ENCODE measurements around the gene POLR2E. TPM values are rescaled to one million over a fixed set of nuclear protein-coding genes. Genes with fewer than 3 reads are reported as not detected.

Gene POLR2E
- total and polyA plus RNA-seq, 2 donors (not counting 1 experiment from before 2014, with no cell fraction given): 103 to 121 TPM

DNA sequence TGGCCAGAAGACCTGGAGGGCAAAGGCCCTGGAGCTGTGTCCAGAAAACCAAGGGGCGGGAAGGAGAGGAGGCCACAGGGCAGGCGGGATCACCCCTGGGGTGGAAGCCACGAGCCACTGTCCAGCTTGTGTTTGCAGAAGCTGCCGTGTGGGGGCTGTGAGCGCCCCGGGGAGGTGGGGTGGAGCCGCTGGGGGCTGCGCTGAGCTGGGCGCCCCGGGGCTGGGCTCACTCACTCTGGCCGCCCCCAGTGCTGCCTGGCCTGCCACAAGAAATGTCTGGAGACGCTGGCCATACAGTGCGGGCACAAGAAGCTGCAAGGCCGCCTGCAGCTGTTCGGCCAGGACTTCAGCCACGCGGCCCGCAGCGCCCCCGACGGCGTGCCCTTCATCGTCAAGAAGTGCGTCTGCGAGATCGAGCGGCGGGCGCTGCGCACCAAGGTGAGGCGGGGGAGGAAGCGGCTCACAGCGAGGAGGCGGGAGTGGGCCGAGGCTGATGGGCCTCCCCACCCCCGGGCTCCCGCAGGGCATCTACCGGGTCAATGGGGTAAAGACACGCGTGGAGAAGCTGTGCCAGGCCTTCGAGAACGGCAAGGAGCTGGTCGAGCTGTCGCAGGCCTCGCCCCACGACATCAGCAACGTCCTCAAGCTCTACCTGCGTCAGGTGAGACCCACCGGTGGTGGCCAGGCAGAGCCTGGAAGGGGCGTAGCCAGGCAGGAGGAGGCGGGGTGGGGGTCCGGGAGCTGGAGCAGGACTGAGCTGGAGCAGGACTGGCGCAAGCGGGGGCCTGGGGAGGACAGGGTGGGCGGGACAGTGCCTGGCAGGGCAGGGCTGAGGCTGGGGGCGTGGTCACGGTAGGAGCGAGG lies 13.6 kb downstream of the POLR2E start:
- Mint-ChIP-seq H3K27me3 (no peaks in the 10 kb centered on the region), H3K27ac (peak overlapping the region; percentile 79), H3K4me1 (peaks cover 39% of the 10 kb centered on the region), H3K4me3 (no peak overlapping the region), H3K9me3 (ENCODE audit: insufficient read depth) (no peaks in the 10 kb centered on the region)
- no peak overlapping the region for H2AFZ ChIP-seq (ENCODE audit: insufficient read depth, low read depth, low read length, poor library complexity, severe bottlenecking)
- no peaks in the 10 kb centered on the region for H3K27me3 ChIP-seq (replicated peaks in 1 of 4; ENCODE audit: control extremely low read depth in 1 of 4, control insufficient read depth in 3 of 4, insufficient read depth in 4 of 4, low read length in 3 of 4)
- no peak for DNase-seq
- no peak for ATAC-seq (ENCODE audit: low read depth)
- peaks cover 32 to 67% of the 10 kb centered on the region in 2 donors for H3K4me1 ChIP-seq (ENCODE audit: control insufficient read depth in 2 of 2, insufficient read depth in 2 of 2, low read length in 2 of 2)
- H3K79me2 ChIP-seq (ENCODE audit: control insufficient read depth, insufficient read depth, low read length): peaks cover 42% of the 10 kb centered on the region
- POLR2A ChIA-PET: interaction anchor here (0.5 to 2.5 kb wide), 7 partner anchors 9 to 172 kb away, joined by 3 to 8 read pairs (median 3); partner anchors contain the start of genes ARHGAP45, RNU6-2 and TMEM259
- WGBS (ENCODE audit: insufficient coverage): 96% methylated on average over 58 of the region's 58 CpGs
- H3K36me3 ChIP-seq (replicated peaks in 1 of 2; ENCODE audit: control extremely low read depth in 1 of 2, control insufficient read depth in 1 of 2, extremely low read depth in 1 of 2, insufficient read depth in 2 of 2, low read length in 1 of 2): peaks cover 0 to 84% of the 10 kb centered on the region in 2 experiments
- intact Hi-C loops (cut with micrococcal nuclease): no loop called here
- H3K4me3 ChIP-seq (ENCODE audit: control extremely low read depth in 1 of 5, extremely low read depth in 1 of 5, insufficient read depth in 1 of 5, low read depth in 2 of 5, low read length in 4 of 5): no peak overlapping the region
- H3K9ac ChIP-seq (ENCODE audit: low read length): no peak overlapping the region
- H4K20me1 ChIP-seq (ENCODE audit: control insufficient read depth, insufficient read depth, low read length, poor library complexity, severe bottlenecking): peaks cover 89% of the 10 kb centered on the region
- TF ChIP-seq EZH2 (IDR thresholded peaks at IDR 0.05; ENCODE audit: borderline replicate concordance, insufficient read depth, low read depth, low read length, poor library complexity, severe bottlenecking) (no peak), CTCF (IDR thresholded peaks at IDR 0.05) (no peak)
- peak overlapping the region in 1 of 2 donors; percentile 18 for H3K27ac ChIP-seq (ENCODE audit: low read length in 2 of 2)
- peak overlapping the region; percentile 43 for H3K4me2 ChIP-seq (replicated peaks; ENCODE audit: low read depth, low read length, poor library complexity, severe bottlenecking)
- H3K9me3 ChIP-seq (ENCODE audit: control extremely low read depth in 1 of 3, control insufficient read depth in 2 of 3, insufficient read depth in 1 of 3, low read length in 2 of 3): no peaks in the 10 kb centered on the region
- CTCF ChIA-PET: interaction anchor here (0.8 to 1.7 kb wide), 4 partner anchors 16 to 163 kb away, joined by 3 to 8 read pairs (median 3); no protein-coding TSS in a partner anchor

All from B cell (primary cell).